Mesodermal cell (in vitro differentiated cells): ENCODE data around the gene SP6.

Experiments
- H3K27ac ChIP-seq: 2 replicates; pipeline ENCODE4 v1.7.0; 2013; ENCODE audit warnings: mild to moderate bottlenecking, low read depth, low read length, moderate library complexity; ENCODE audit not compliant: severe bottlenecking
- H3K36me3 ChIP-seq: 2 replicates; pipeline ENCODE4 v1.7.1; 2013; ENCODE audit warnings: mild to moderate bottlenecking, low read length, moderate library complexity; ENCODE audit not compliant: control insufficient read depth, insufficient read depth
- H3K4me1 ChIP-seq: one replicate; pipeline ENCODE4 v1.7.1; 2013; ENCODE audit warnings: mild to moderate bottlenecking, low read length; ENCODE audit not compliant: insufficient read depth, control insufficient read depth, poor library complexity, severe bottlenecking
- H3K4me3 ChIP-seq: 2 replicates; pipeline ENCODE4 v1.7.0; 2013; ENCODE audit warnings: low read length, control low read depth, mild to moderate bottlenecking; ENCODE audit not compliant: insufficient read depth, poor library complexity, severe bottlenecking; ENCODE audit errors: extremely low read depth
- H3K9me3 ChIP-seq: 2 replicates; pipeline ENCODE4 v1.7.1; 2013; ENCODE audit warnings: mild to moderate bottlenecking, low read length, moderate library complexity; ENCODE audit not compliant: control insufficient read depth
- WGBS, 2 experiments: methylation state at CpG; one replicate each; pipeline ENCODE4 v1.1.5; 2013; ENCODE audit warnings: missing lambda C conversion rate in 2 of 2; ENCODE audit not compliant: insufficient coverage in 2 of 2; 5-methylcytosine and 5-hydroxymethylcytosine counted together

SP6 gene

GRCh38 chr17:47816111-47816735 lies 34.7 kb downstream of the SP6 start:
- Histone ChIP-seq H3K27ac (no peak overlapping the region), H3K9me3 (no peaks in the 10 kb centered on the region), H3K4me3 (no peak overlapping the region), H3K36me3 (peaks cover 48% of the 10 kb centered on the region), H3K4me1 (no peaks in the 10 kb centered on the region)
- WGBS, 2 experiments: 94 to 98% methylated on average over 16 to 19 of the region's 21 CpGs

GRCh38 chr17:47815106-47815918 lies 35.7 kb downstream of the SP6 start:
- 92 to 94% methylated on average over 15 to 21 of the region's 21 CpGs for WGBS, 2 experiments
- H3K4me1 ChIP-seq: peaks cover 7% of the 10 kb centered on the region
- no peak overlapping the region for H3K4me3 ChIP-seq
- peaks cover 49% of the 10 kb centered on the region for H3K36me3 ChIP-seq
- no peaks in the 10 kb centered on the region for H3K9me3 ChIP-seq
- no peak overlapping the region for H3K27ac ChIP-seq

GRCh38 chr17:47813512-47814031 lies 37.4 kb downstream of the SP6 start:
- no peak overlapping the region for H3K4me3 ChIP-seq

GRCh38 chr17:47813077-47813476 lies 37.9 kb downstream of the SP6 start:
- no peaks in the 10 kb centered on the region for H3K9me3 ChIP-seq
- H3K4me3 ChIP-seq: no peak overlapping the region
- no peak overlapping the region for H3K27ac ChIP-seq
- peaks cover 13% of the 10 kb centered on the region for H3K4me1 ChIP-seq
- peaks cover 52% of the 10 kb centered on the region for H3K36me3 ChIP-seq
- WGBS, 2 experiments: 97 to 98% methylated on average over 11 to 13 of the region's 14 CpGs

More at GRCh38 chr17:47813512-47814031, 37.4 kb downstream of the SP6 start:
- no peaks in the 10 kb centered on the region for H3K9me3 ChIP-seq
- no peak overlapping the region for H3K27ac ChIP-seq
- H3K4me1 ChIP-seq: peaks cover 13% of the 10 kb centered on the region
- peaks cover 52% of the 10 kb centered on the region for H3K36me3 ChIP-seq
- WGBS, 2 experiments: 93 to 94% methylated on average over 17 to 22 of the region's 22 CpGs

GRCh38 chr17:47812146-47812920 lies 38.6 kb downstream of the SP6 start:
- WGBS, 2 experiments: 88 to 98% methylated on average over 7 to 16 of the region's 18 CpGs
- Histone ChIP-seq H3K4me1 (peaks cover 13% of the 10 kb centered on the region), H3K4me3 (no peak overlapping the region), H3K36me3 (peaks cover 50% of the 10 kb centered on the region), H3K27ac (no peak overlapping the region), H3K9me3 (no peaks in the 10 kb centered on the region)

GRCh38 chr17:47811709-47812108 lies 39.3 kb downstream of the SP6 start:
- peaks cover 48% of the 10 kb centered on the region for H3K36me3 ChIP-seq
- no peak overlapping the region for H3K27ac ChIP-seq
- H3K4me3 ChIP-seq: no peak overlapping the region
- H3K9me3 ChIP-seq: no peaks in the 10 kb centered on the region
- 58 to 70% methylated on average over 2 of the region's 7 CpGs for WGBS, 2 experiments
- peaks cover 13% of the 10 kb centered on the region for H3K4me1 ChIP-seq

GRCh38 chr17:47810901-47811635 lies 39.9 kb downstream of the SP6 start:
- Histone ChIP-seq H3K36me3 (peaks cover 42% of the 10 kb centered on the region), H3K9me3 (no peaks in the 10 kb centered on the region), H3K4me1 (peaks cover 13% of the 10 kb centered on the region), H3K27ac (peak overlapping the region; percentile 23), H3K4me3 (no peak overlapping the region)
- WGBS, 2 experiments: 86 to 88% methylated on average over 6 to 9 of the region's 9 CpGs

DNA sequence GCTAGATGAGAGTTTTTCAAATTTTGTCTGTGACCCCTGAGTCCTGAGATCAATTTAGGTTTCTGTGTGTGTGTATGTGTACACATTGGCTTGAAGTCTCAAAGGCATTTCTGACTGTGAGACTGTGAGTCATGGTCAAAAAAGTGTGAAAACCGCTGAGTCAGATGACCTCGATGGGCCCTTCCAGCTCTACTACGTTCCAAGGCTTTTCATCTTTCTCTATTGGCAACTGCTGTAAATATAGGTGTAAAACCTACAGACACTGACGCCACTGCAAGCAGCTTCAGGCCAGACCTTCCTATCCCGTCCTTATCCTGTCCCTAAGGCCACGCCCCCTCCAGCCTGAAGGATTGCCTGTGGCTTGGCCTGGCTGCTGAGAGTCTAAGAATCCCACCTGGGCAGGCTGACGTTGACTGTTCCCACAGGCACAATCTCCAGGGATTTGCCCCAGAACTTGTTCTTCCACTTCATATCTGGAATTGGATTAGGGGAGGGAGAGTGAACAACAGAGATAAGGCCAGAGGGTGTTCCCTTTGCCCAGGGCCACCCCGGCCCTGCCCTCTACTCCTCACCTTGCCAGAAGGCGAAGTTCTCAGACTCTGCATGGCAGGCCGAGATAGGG lies 40.7 kb downstream of the SP6 start:
- H3K4me3 ChIP-seq: no peak overlapping the region
- WGBS, 2 experiments: 40 to 51% methylated on average over 5 to 8 of the region's 10 CpGs
- H3K36me3 ChIP-seq: peaks cover 35% of the 10 kb centered on the region
- no peaks in the 10 kb centered on the region for H3K9me3 ChIP-seq
- H3K27ac ChIP-seq: peak overlapping the region; percentile 23
- H3K4me1 ChIP-seq: peaks cover 13% of the 10 kb centered on the region

DNA sequence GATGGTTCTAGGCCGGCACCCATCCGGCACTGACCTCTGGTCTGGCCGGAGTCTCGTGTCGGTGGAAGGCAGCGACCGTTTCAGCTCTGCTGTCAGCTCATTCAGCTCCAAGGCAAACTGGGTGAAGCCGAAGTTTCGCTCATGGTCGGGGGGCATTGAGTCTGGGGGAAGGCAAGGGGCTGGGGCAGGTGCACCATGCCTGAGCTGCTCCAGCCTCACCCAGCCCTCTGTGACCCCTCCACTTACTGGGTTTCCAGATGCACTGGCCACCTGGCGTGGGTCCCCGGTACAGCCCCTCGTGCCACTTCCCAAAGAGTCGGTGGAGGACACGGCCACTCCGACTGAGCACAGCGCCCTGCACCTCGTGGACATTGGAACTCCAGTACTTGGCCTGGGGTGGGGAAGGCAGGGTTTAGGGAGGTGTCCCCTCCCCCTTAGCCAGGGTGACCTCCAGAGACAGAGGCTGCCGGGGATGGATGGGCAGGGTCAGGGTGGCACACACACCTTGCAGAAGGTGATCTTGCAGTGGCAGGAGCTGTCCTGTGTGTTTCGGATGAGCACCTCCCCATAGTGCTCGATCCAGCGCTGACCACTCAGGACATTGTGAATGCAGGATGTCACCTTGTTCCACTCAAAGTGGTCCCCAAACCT lies 42.0 kb downstream of the SP6 start:
- no peak overlapping the region for H3K4me3 ChIP-seq
- WGBS, 2 experiments: 93 to 95% methylated on average over 19 to 20 of the region's 22 CpGs
- H3K27ac ChIP-seq: no peak overlapping the region
- peaks cover 25% of the 10 kb centered on the region for H3K36me3 ChIP-seq
- H3K9me3 ChIP-seq: no peaks in the 10 kb centered on the region
- H3K4me1 ChIP-seq: peaks cover 13% of the 10 kb centered on the region
